ENCODE measurements around the gene ACKR3. TPM values are rescaled to one million over a fixed set of nuclear protein-coding genes. Genes with fewer than 3 reads are reported as not detected.
A peak's percentile ranks its signal among the peaks of the same experiment; 100 is the strongest.

ACKR3 gene
- total RNA-seq, 4 donors from 2014 or later, result 24.9 to 52.9 (median 51.0) TPM

- WGBS, result 93% methylated on average over 14 of the region's 14 CpGs
- Histone ChIP-seq H3K36me3 (no peaks in the 10 kb centered on the region), H3K4me1 (peaks cover 46 to 88% (median 76%) of the 10 kb centered on the region in 4 donors), H3K27ac (replicated peaks in 1 of 4) (peak overlapping the region; percentile 33 to 87 (median 60)), H3K27me3 (no peaks in the 10 kb centered on the region), H3K9me3 (no peaks in the 10 kb centered on the region), H3K4me3 (peak overlapping the region; percentile 58 to 63 (median 60))
- intact Hi-C loops (cut with DNase I), result no loop called here
- DNase-seq (ENCODE audit: extremely low spot score), result no peak
- TF ChIP-seq POLR2AphosphoS5 (IDR thresholded peaks at IDR 0.05) (no peak), CTCF (IDR thresholded peaks at IDR 0.05) (no peak), EP300 (IDR thresholded peaks at IDR 0.05) (no peak), POLR2A (IDR thresholded peaks at IDR 0.05; ENCODE audit: low read depth) (no peak)
These were observed 4.4 kb downstream of the ACKR3 start for GRCh38 chr2:236574000-236574399.

GRCh38 chr2:236574424-236575145 is 5.0 kb downstream of the ACKR3 start:
- peak overlapping the region; percentile 33 to 87 (median 60) for H3K27ac ChIP-seq (replicated peaks in 1 of 4)
- no peaks in the 10 kb centered on the region for H3K36me3 ChIP-seq
- H3K27me3 ChIP-seq, result no peaks in the 10 kb centered on the region
- WGBS, result 71% methylated on average over 17 of the region's 18 CpGs
- H3K4me3 ChIP-seq, result peak overlapping the region; percentile 58 to 63 (median 60)
- TF ChIP-seq POLR2A (IDR thresholded peaks at IDR 0.05; ENCODE audit: low read depth), result no peak
- TF ChIP-seq EP300 (IDR thresholded peaks at IDR 0.05), result no peak
- no peak for TF ChIP-seq POLR2AphosphoS5 (IDR thresholded peaks at IDR 0.05)
- TF ChIP-seq CTCF (IDR thresholded peaks at IDR 0.05), result no peak
- no peak for DNase-seq (ENCODE audit: extremely low spot score)
- intact Hi-C loops (cut with DNase I), result no loop called here
- peaks cover 41 to 88% (median 76%) of the 10 kb centered on the region in 4 donors for H3K4me1 ChIP-seq
- H3K9me3 ChIP-seq, result no peaks in the 10 kb centered on the region

GRCh38 chr2:236575510-236575909 is 5.9 kb downstream of the ACKR3 start:
- Histone ChIP-seq H3K27ac (replicated peaks in 1 of 4) (peak overlapping the region; percentile 27 to 87 (median 66)), H3K4me1 (peaks cover 37 to 88% (median 76%) of the 10 kb centered on the region in 4 donors)

DNA sequence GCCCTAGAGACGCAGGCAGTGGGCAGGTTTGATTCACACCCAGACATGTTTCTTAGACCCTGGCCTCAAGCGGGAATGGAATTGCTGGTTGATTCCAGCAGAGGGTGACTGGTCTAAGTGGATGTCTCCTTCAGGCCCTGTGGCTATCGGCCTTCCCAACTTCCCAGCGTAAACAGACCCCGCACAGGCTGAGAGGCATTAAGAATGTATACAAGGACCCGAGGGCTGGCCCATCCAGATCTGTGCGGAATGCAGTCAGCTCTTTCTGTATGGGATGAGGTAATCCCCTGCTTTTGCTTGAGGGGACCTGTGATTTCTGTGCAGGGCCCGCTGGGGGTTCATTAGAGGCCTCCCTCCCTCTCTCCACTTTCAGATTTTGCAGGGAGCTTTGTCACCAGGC is 6.5 kb downstream of the ACKR3 start:
- Histone ChIP-seq H3K9me3 (no peaks in the 10 kb centered on the region), H3K27me3 (no peaks in the 10 kb centered on the region), H3K27ac (replicated peaks in 1 of 4) (peak overlapping the region; percentile 27 to 86 (median 52)), H3K36me3 (peaks cover 7 to 9% (median 8%) of the 10 kb centered on the region in 4 donors), H3K4me1 (peaks cover 33 to 84% (median 70%) of the 10 kb centered on the region in 4 donors), H3K4me3 (peak overlapping the region in 1 of 4 donors; percentile 24)
- 77% methylated on average over 3 of the region's 8 CpGs for WGBS
- intact Hi-C loops (cut with DNase I), result no loop called here
- no peak for DNase-seq (ENCODE audit: extremely low spot score)
- TF ChIP-seq EP300 (IDR thresholded peaks at IDR 0.05) (no peak), POLR2AphosphoS5 (IDR thresholded peaks at IDR 0.05) (no peak), POLR2A (IDR thresholded peaks at IDR 0.05; ENCODE audit: low read depth) (no peak), CTCF (IDR thresholded peaks at IDR 0.05) (no peak)

More at GRCh38 chr2:236575510-236575909, 5.9 kb downstream of the ACKR3 start:
- no peak for DNase-seq (ENCODE audit: extremely low spot score)
- peaks cover under 1 to 4% (median 3%) of the 10 kb centered on the region in 4 donors for H3K36me3 ChIP-seq
- WGBS, result 87% methylated on average over 11 of the region's 11 CpGs
- H3K4me3 ChIP-seq, result peak overlapping the region in 1 of 4 donors; percentile 24
- TF ChIP-seq POLR2A (IDR thresholded peaks at IDR 0.05; ENCODE audit: low read depth) (no peak), CTCF (IDR thresholded peaks at IDR 0.05) (no peak), EP300 (IDR thresholded peaks at IDR 0.05) (no peak), POLR2AphosphoS5 (IDR thresholded peaks at IDR 0.05) (no peak)
- H3K9me3 ChIP-seq, result no peaks in the 10 kb centered on the region
- no peaks in the 10 kb centered on the region for H3K27me3 ChIP-seq
- intact Hi-C loops (cut with DNase I), result no loop called here
